Aorta (tissue), 5 donors: Measurements from ENCODE around the gene DCTN1. TPM values are rescaled to one million over a fixed set of nuclear protein-coding genes. Genes with fewer than 3 reads are reported as not detected.

Source experiments
- ATAC-seq: fragments of 200-7000 bp; cut with Tn5 transposase; one replicate; pipeline ENCODE4 v1.9.1; 2022; ENCODE audit warnings: moderate library complexity; ENCODE audit not compliant: low FRiP score
- DNase-seq, 2 donors: peaks; one replicate each; pipeline ENCODE4 v3.0.0-alpha.2; 2020
- H3K27ac ChIP-seq, 2 donors: one replicate each; pipeline ENCODE4 v1.5.1; 2013; ENCODE audit warnings: low read length in 2 of 2, mild to moderate bottlenecking in 2 of 2, moderate library complexity in 2 of 2, control low read depth in 1 of 2, inconsistent platforms in 1 of 2, low read depth in 1 of 2
- H3K27me3 ChIP-seq, 2 donors: one replicate each; pipeline ENCODE4 v1.6.1; 2013; ENCODE audit warnings: control low read depth in 1 of 2, low read length in 1 of 2, mild to moderate bottlenecking in 1 of 2, moderate library complexity in 1 of 2; ENCODE audit not compliant: insufficient read depth in 2 of 2, control insufficient read depth in 1 of 2
- H3K36me3 ChIP-seq, 2 donors: one replicate each; pipeline ENCODE4 v1.6.1; 2013; ENCODE audit warnings: control low read depth in 1 of 2, low read length in 1 of 2, mild to moderate bottlenecking in 1 of 2; ENCODE audit not compliant: insufficient read depth in 2 of 2, control insufficient read depth in 1 of 2
- H3K4me1 ChIP-seq, 2 donors: one replicate each; pipeline ENCODE4 v1.6.1; 2013; ENCODE audit warnings: low read length in 2 of 2, control low read depth in 1 of 2, mild to moderate bottlenecking in 1 of 2, moderate library complexity in 1 of 2; ENCODE audit not compliant: insufficient read depth in 2 of 2, control insufficient read depth in 1 of 2
- H3K4me3 ChIP-seq, 2 donors: one replicate each; pipeline ENCODE4 v1.5.1; 2013; ENCODE audit warnings: low read length in 2 of 2, control low read depth in 1 of 2, mild to moderate bottlenecking in 1 of 2
- H3K9me3 ChIP-seq: one replicate; pipeline ENCODE4 v1.6.1; 2013; ENCODE audit warnings: mild to moderate bottlenecking, low read length; ENCODE audit not compliant: control insufficient read depth
- WGBS, 2 donors: extraction: QIAGEN DNeasy Blood & Tissue Kit; methylation state at CpG; one replicate each; pipeline ENCODE4 v1.1.7; 2013; 5-methylcytosine and 5-hydroxymethylcytosine counted together
- intact Hi-C, 2 donors: fragments of 100-400 bp; cut with DNase I; formaldehyde crosslinking; loops; one replicate each; pipeline versions ENCODE4 v1.14.2 to v1.15.0; 2022
- polyA plus RNA-seq, 2 donors: library from polyadenylated mRNA; stranded (reverse); fragments of 200-250 nt; gene quantifications; one replicate each; pipeline ENCODE4 v1.2.3, GENCODE V29; 2013
- total RNA-seq, 2 donors: library from RNA; stranded (reverse); fragmentation: NEBNext Ultra II Directional; extraction: Animal tissue kit (Norgen Biotek cat#: 25700); gene quantifications; one replicate each; pipeline ENCODE4 v1.2.1, GENCODE V29; 2021
- donor health status: healthy with polysubstance abuse.
- donor health status: Bipolar disorder and iron deficiency.
- donor health status: DM: no; HTN: no; CAD: no.
- donor health status: DM: no; HTN: no; CAD: no.
- donor health status: DM: yes; HTN: yes; CAD: no.

The DCTN1 gene
- total and polyA plus RNA-seq, 4 donors, result 73.8 to 158 (median 123) TPM

DNA sequence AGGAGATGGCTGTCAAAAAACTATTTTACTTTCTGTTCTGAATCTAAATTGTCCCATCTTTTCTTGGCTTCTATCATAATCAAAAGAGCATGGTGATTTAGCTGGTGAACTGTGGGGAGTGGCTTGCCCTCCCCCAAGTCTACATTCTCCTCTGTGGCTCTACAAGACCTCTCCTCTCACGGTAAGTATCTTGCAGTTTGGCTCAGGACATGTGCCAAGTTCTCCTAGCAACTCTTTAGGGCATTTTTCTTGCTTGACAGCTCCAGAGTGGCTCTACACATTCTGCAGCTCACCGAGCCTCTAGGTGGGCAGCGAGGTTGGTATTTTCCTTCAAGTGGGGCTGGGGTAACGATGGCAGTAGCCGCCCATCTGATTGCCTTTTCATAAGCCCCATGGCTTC, 66.0 kb downstream of the DCTN1 start:
- no peak for DNase-seq
- Histone ChIP-seq H3K36me3 (no peaks in the 10 kb centered on the region), H3K27ac (no peak overlapping the region), H3K27me3 (no peaks in the 10 kb centered on the region), H3K4me1 (peaks cover 3 to 4% of the 10 kb centered on the region in 2 donors), H3K4me3 (no peak overlapping the region), H3K9me3 (no peaks in the 10 kb centered on the region)
- intact Hi-C loops, result no loop called here
- no peak for ATAC-seq
- 83 to 89% methylated on average over 5 of the region's 5 CpGs for WGBS, 2 donors

- ATAC-seq, result no peak
- intact Hi-C loops, result no loop called here
- H3K9me3 ChIP-seq, result no peaks in the 10 kb centered on the region
Measured at GRCh38 chr2:74313497-74313896, 66.6 kb downstream of the DCTN1 start.

DNA sequence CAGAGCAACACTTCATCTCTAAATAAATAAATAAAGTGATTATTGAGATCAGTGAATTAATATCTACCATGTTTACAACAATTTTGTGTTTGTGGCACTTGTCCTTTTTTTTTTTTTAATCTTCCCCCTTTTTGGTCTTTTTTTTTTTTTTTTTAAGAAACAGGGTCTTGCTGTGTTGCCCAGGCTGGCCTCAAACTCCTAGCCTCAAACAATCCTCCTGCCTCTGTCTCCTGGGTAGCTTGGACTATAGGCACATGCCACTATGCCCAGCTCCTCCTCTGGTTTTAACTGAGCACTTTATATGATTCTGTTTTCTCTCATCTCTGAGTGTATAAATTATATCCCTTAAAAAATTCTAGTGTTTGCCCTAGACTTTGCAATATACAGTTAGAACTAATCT, 67.2 kb downstream of the DCTN1 start:
- Histone ChIP-seq H3K36me3 (no peaks in the 10 kb centered on the region), H3K4me1 (peaks cover 3 to 4% of the 10 kb centered on the region in 2 donors), H3K9me3 (no peaks in the 10 kb centered on the region), H3K27me3 (no peaks in the 10 kb centered on the region), H3K27ac (no peak overlapping the region), H3K4me3 (no peak overlapping the region)
- ATAC-seq, result no peak
- intact Hi-C loops, result no loop called here
- no peak for DNase-seq

More at GRCh38 chr2:74313497-74313896, 66.6 kb downstream of the DCTN1 start:
- Histone ChIP-seq H3K4me3 (no peak overlapping the region), H3K27ac (no peak overlapping the region), H3K27me3 (no peaks in the 10 kb centered on the region), H3K4me1 (peaks cover 3 to 4% of the 10 kb centered on the region in 2 donors), H3K36me3 (no peaks in the 10 kb centered on the region)
- 92 to 98% methylated on average over 2 of the region's 2 CpGs for WGBS, 2 donors
- no peak for DNase-seq

Other genes with a start within 250 kb of the DCTN1 start
- gene BOLA3, start 232.4 kb downstream of the DCTN1 start, total RNA-seq, result 10 to 100 TPM; 13.6 to 15.3 TPM
- gene BOLA3, start 232.4 kb downstream of the DCTN1 start, polyA plus RNA-seq, result 10 to 100 TPM; 44.7 to 85.1 TPM
- gene MOB1A, start 201.4 kb downstream of the DCTN1 start, total RNA-seq, result 100 to 1,000 TPM; 101 to 105 TPM
- 10 to 100 TPM; 35.7 to 51.3 TPM for gene MOB1A, start 201.4 kb downstream of the DCTN1 start, polyA plus RNA-seq
- 100 to 1,000 TPM in 1 of 2 donors, 10 to 100 TPM in 1; 55.7 to 119 TPM for gene MTHFD2, start 181.7 kb downstream of the DCTN1 start, total RNA-seq
- 100 to 1,000 TPM; 135 to 180 TPM for gene MTHFD2, start 181.7 kb downstream of the DCTN1 start, polyA plus RNA-seq
- gene SLC4A5, start 36.9 kb downstream of the DCTN1 start, total RNA-seq, result 1 to 10 TPM; 6.2 to 7.3 TPM
- 1 to 10 TPM in 1 of 2 donors, not detected in 1; 1.6 TPM for gene SLC4A5, start 36.9 kb downstream of the DCTN1 start, polyA plus RNA-seq
- gene C2orf81, start 41.3 kb upstream of the DCTN1 start, total RNA-seq, result 1 to 10 TPM; 1.4 to 3.1 TPM
- 1 to 10 TPM; 1.3 to 4.5 TPM for gene C2orf81, start 41.3 kb upstream of the DCTN1 start, polyA plus RNA-seq
- gene WDR54, start 41.4 kb upstream of the DCTN1 start, total RNA-seq, result 10 to 100 TPM in 1 of 2 donors, 1 to 10 TPM in 1; 6.3 to 10.2 TPM
- gene WDR54, start 41.4 kb upstream of the DCTN1 start, polyA plus RNA-seq, result 10 to 100 TPM in 1 of 2 donors, 1 to 10 TPM in 1; 6.5 to 19.9 TPM
- 10 to 100 TPM; 11.7 to 27.7 TPM for gene RTKN, start 61.6 kb upstream of the DCTN1 start, total RNA-seq
- 10 to 100 TPM; 10.3 to 19.5 TPM for gene RTKN, start 61.6 kb upstream of the DCTN1 start, polyA plus RNA-seq
- gene INO80B, start 74.8 kb upstream of the DCTN1 start, total RNA-seq, result 10 to 100 TPM; 29.3 to 38.2 TPM
- 10 to 100 TPM; 18.2 to 60.9 TPM for gene INO80B, start 74.8 kb upstream of the DCTN1 start, polyA plus RNA-seq
- gene WBP1, start 78.1 kb upstream of the DCTN1 start, total RNA-seq, result 10 to 100 TPM; 38.1 to 56.5 TPM
- gene WBP1, start 78.1 kb upstream of the DCTN1 start, polyA plus RNA-seq, result 100 to 1,000 TPM in 1 of 2 donors, 10 to 100 TPM in 1; 59.2 to 149 TPM
- gene MOGS, start 85.1 kb upstream of the DCTN1 start, total RNA-seq, result 10 to 100 TPM; 33.4 to 45.1 TPM
- 10 to 100 TPM; 13.8 to 36.2 TPM for gene MOGS, start 85.1 kb upstream of the DCTN1 start, polyA plus RNA-seq
- 10 to 100 TPM; 56.6 to 63.1 TPM for gene MRPL53, start 92.4 kb upstream of the DCTN1 start, total RNA-seq
- 10 to 100 TPM; 55.1 to 55.8 TPM for gene MRPL53, start 92.4 kb upstream of the DCTN1 start, polyA plus RNA-seq
- gene CCDC142, start 102.7 kb upstream of the DCTN1 start, total RNA-seq, result 10 to 100 TPM; 16.1 to 26.0 TPM
- 1 to 10 TPM; 3.4 to 9.3 TPM for gene CCDC142, start 102.7 kb upstream of the DCTN1 start, polyA plus RNA-seq
- 10 to 100 TPM; 19.2 to 29.5 TPM for gene TTC31, start 102.8 kb upstream of the DCTN1 start, total RNA-seq
- gene TTC31, start 102.8 kb upstream of the DCTN1 start, polyA plus RNA-seq, result 10 to 100 TPM in 1 of 2 donors, 1 to 10 TPM in 1; 4.0 to 18.4 TPM
- gene LBX2, start 119.3 kb upstream of the DCTN1 start, total RNA-seq, result under 1 TPM; 0.75 to 0.87 TPM
- 1 to 10 TPM in 1 of 2 donors, under 1 TPM in 1; 0.88 to 1.7 TPM for gene LBX2, start 119.3 kb upstream of the DCTN1 start, polyA plus RNA-seq
- gene PCGF1, start 127.4 kb upstream of the DCTN1 start, total RNA-seq, result 10 to 100 TPM; 13.3 to 15.9 TPM
- 10 to 100 TPM in 1 of 2 donors, 1 to 10 TPM in 1; 8.0 to 17.5 TPM for gene PCGF1, start 127.4 kb upstream of the DCTN1 start, polyA plus RNA-seq
- not detected for gene TLX2, start 134.1 kb upstream of the DCTN1 start, total RNA-seq
- gene TLX2, start 134.1 kb upstream of the DCTN1 start, polyA plus RNA-seq, result not detected
- under 1 TPM in 1 of 2 donors, not detected in 1; 0.24 TPM for gene DQX1, start 145.9 kb upstream of the DCTN1 start, total RNA-seq
- gene DQX1, start 145.9 kb upstream of the DCTN1 start, polyA plus RNA-seq, result 1 to 10 TPM in 1 of 2 donors, not detected in 1; 4.1 TPM
- gene AUP1, start 149.4 kb upstream of the DCTN1 start, total RNA-seq, result 10 to 100 TPM; 73.0 to 85.4 TPM
- 100 to 1,000 TPM in 1 of 2 donors, 10 to 100 TPM in 1; 49.5 to 279 TPM for gene AUP1, start 149.4 kb upstream of the DCTN1 start, polyA plus RNA-seq
- gene HTRA2, start 149.6 kb upstream of the DCTN1 start, total RNA-seq, result 10 to 100 TPM; 31.9 to 35.4 TPM
- gene HTRA2, start 149.6 kb upstream of the DCTN1 start, polyA plus RNA-seq, result 10 to 100 TPM; 27.4 to 46.9 TPM
- gene LOXL3, start 173.6 kb upstream of the DCTN1 start, total RNA-seq, result 10 to 100 TPM; 18.9 to 27.1 TPM
- gene LOXL3, start 173.6 kb upstream of the DCTN1 start, polyA plus RNA-seq, result 10 to 100 TPM in 1 of 2 donors, 1 to 10 TPM in 1; 6.4 to 16.9 TPM
- 10 to 100 TPM; 18.2 to 19.6 TPM for gene DOK1, start 174.4 kb upstream of the DCTN1 start, total RNA-seq
- gene DOK1, start 174.4 kb upstream of the DCTN1 start, polyA plus RNA-seq, result 10 to 100 TPM; 14.9 to 16.3 TPM